Activated B cell treated with CpG ODN at 0.5 μM for 24 hours (primary cell): ENCODE data around the gene ADARB2. TPM values are rescaled to one million over a fixed set of nuclear protein-coding genes. Genes with fewer than 3 reads are reported as not detected.

Experiments used
- ATAC-seq: fragments of 200-7000 bp; cut with Tn5 transposase; one replicate; pipeline ENCODE4 v1.10.0; 2021; ENCODE audit warnings: low read depth, mild to moderate bottlenecking, moderate library complexity
- CTCF ChIA-PET: fragments of 350-600 bp; sonication (Branson Sonifier 250); formaldehyde crosslinking; loops from one replicate; lab custom pipeline; 2021; ENCODE audit warnings: antibody characterized with exemption; lab: Charles Lee
- POLR2A ChIA-PET: fragments of 350-600 bp; sonication (Branson Sonifier 250); formaldehyde crosslinking; loops from one replicate; lab custom pipeline; 2021; ENCODE audit warnings: antibody characterized with exemption; lab: Charles Lee
- DNase-seq: peaks from one replicate; pipeline ENCODE4 v3.0.0; 2022
- H3K27ac Mint-ChIP-seq: one replicate; pipeline ENCODE4 v1.8.0; 2020; ENCODE audit warnings: mixed read lengths
- H3K27me3 Mint-ChIP-seq: one replicate; pipeline ENCODE4 v1.8.0; 2021; ENCODE audit warnings: mixed read lengths
- H3K36me3 Mint-ChIP-seq: one replicate; pipeline ENCODE4 v1.8.0; 2021; ENCODE audit warnings: low read depth, mixed read lengths
- H3K4me1 Mint-ChIP-seq: one replicate; pipeline ENCODE4 v1.8.0; 2021; ENCODE audit warnings: mixed read lengths
- H3K4me3 Mint-ChIP-seq: one replicate; pipeline ENCODE4 v1.8.0; 2020; ENCODE audit warnings: mild to moderate bottlenecking, mixed read lengths
- H3K9me3 Mint-ChIP-seq: one replicate; pipeline ENCODE4 v1.8.0; 2020; ENCODE audit warnings: mixed read lengths
- intact Hi-C: fragments of 100-400 bp; cut with micrococcal nuclease; formaldehyde crosslinking; loops from one replicate; pipeline ENCODE4 v1.15.1; 2024
- total RNA-seq: library from RNA; stranded (reverse); gene quantifications from 2 replicates; pipeline ENCODE4 v1.2.3, GENCODE V29; 2022
- TF ChIP-seq, protein P1 (sequence below): fragments of 200-600 bp; IDR thresholded peaks from one replicate; pipeline ENCODE4 v1.8.0; 2022; ENCODE audit warnings: antibody characterized with exemption, mild to moderate bottlenecking

The ADARB2 gene
- total RNA-seq, 1 donor from 2014 or later = 0.11 TPM

DNA sequence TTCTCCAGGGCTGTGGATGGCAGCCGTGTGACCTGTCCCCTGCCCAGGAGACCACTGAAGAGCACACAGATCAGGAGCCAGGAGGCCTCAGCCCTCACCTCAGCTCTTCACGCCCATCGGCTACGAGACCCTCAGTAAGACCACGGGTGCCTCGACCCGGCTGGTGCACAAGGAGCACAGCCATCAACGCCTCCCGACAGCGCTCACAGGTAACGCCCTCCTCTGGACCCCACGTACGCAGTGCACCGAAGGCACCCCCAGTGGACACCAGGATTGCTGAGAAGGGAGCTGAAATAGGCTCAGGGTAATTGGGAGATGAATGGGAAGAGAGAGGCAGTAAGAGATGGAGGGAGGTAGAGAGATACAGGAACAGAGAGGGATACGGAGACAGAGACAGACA, 389.8 kb downstream of the ADARB2 start:
- ATAC-seq = no peak
- no peaks in the 10 kb centered on the region for H3K9me3 Mint-ChIP-seq
- intact Hi-C loops = no loop called here
- DNase-seq = no peak
- H3K4me1 Mint-ChIP-seq = no peaks in the 10 kb centered on the region
- POLR2A ChIA-PET = no interaction called here
- TF ChIP-seq, protein P1, sequence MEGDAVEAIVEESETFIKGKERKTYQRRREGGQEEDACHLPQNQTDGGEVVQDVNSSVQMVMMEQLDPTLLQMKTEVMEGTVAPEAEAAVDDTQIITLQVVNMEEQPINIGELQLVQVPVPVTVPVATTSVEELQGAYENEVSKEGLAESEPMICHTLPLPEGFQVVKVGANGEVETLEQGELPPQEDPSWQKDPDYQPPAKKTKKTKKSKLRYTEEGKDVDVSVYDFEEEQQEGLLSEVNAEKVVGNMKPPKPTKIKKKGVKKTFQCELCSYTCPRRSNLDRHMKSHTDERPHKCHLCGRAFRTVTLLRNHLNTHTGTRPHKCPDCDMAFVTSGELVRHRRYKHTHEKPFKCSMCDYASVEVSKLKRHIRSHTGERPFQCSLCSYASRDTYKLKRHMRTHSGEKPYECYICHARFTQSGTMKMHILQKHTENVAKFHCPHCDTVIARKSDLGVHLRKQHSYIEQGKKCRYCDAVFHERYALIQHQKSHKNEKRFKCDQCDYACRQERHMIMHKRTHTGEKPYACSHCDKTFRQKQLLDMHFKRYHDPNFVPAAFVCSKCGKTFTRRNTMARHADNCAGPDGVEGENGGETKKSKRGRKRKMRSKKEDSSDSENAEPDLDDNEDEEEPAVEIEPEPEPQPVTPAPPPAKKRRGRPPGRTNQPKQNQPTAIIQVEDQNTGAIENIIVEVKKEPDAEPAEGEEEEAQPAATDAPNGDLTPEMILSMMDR = no peak
- no peaks in the 10 kb centered on the region for H3K36me3 Mint-ChIP-seq
- H3K27me3 Mint-ChIP-seq = no peaks in the 10 kb centered on the region
- CTCF ChIA-PET = no interaction called here
- no peak overlapping the region for H3K27ac Mint-ChIP-seq
- no peak overlapping the region for H3K4me3 Mint-ChIP-seq

DNA sequence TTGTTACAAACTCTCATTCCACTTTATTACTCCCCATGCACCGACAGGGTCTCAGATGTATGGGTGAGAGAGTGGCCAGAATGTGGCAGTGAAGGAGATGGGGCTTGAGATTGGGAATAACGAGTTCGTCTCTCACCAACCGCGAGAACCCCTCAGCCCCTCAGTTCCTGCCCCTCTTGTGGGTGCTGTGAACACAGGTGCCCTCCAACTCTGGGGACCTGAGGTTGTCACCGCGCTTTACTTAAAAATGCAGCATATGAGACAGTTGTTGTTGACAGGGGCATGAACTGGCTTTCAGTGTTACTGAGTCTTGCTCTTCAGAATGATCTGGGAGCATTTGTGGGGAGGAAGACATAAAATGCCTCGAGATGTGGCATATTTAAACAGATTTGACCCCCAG, 391.1 kb downstream of the ADARB2 start:
- no peaks in the 10 kb centered on the region for H3K27me3 Mint-ChIP-seq
- ChIA-PET CTCF (no interaction called here), POLR2A (no interaction called here)
- H3K9me3 Mint-ChIP-seq = no peaks in the 10 kb centered on the region
- no peak for ATAC-seq
- no peak overlapping the region for H3K4me3 Mint-ChIP-seq
- H3K36me3 Mint-ChIP-seq = no peaks in the 10 kb centered on the region
- DNase-seq = no peak
- H3K4me1 Mint-ChIP-seq = no peaks in the 10 kb centered on the region
- TF ChIP-seq, protein P1 = no peak
- H3K27ac Mint-ChIP-seq = no peak overlapping the region
- intact Hi-C loops = no loop called here

DNA sequence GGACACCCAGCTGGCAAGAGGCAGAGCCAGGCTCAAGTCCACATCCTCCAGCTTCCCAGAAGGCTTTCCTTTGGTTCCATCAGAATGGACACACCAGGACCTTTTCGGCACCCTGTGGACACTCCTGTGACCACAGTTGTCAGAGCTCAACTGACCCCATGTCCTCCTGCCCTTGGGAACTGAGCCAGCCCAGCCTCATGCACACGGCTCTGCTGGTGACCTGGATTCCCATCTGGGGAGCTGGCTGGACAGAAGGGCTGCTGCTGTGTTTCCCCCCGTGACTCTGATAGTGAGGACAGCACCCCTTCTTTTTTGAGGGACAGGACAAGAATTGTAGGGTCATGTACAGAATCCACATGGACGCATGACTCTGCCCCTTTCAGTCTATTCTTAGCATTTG, 392.0 kb downstream of the ADARB2 start:
- no peak overlapping the region for H3K27ac Mint-ChIP-seq
- no peak overlapping the region for H3K4me3 Mint-ChIP-seq
- no peaks in the 10 kb centered on the region for H3K9me3 Mint-ChIP-seq
- H3K4me1 Mint-ChIP-seq = no peaks in the 10 kb centered on the region
- DNase-seq (no peak), ATAC-seq (no peak)
- intact Hi-C loops = no loop called here
- H3K27me3 Mint-ChIP-seq = no peaks in the 10 kb centered on the region
- no peaks in the 10 kb centered on the region for H3K36me3 Mint-ChIP-seq
- ChIA-PET CTCF (no interaction called here), POLR2A (no interaction called here)
- TF ChIP-seq, protein P1 = no peak

DNA sequence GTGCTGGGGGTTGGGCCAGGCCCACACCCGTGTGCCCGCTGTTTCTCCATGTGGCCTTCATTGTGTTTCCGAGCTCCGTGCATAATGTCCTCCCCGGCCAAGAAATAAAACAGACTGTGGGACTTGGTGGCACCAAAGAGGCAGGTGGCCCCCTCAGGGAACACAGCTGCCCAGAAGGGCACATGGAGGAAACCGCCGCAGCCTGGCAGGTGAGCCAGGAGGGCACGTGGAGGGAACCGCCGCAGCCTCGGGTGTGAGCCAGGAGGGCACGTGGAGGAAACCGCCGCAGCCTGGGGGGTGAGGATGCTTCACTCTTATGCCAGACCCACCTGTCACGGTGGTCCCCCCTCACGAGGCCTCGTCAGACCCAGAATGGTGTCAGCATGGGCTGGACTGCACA, 392.5 kb downstream of the ADARB2 start:
- intact Hi-C loops = no loop called here
- Mint-ChIP-seq H3K4me3 (no peak overlapping the region), H3K27me3 (no peaks in the 10 kb centered on the region), H3K4me1 (no peaks in the 10 kb centered on the region), H3K27ac (no peak overlapping the region), H3K36me3 (no peaks in the 10 kb centered on the region), H3K9me3 (no peaks in the 10 kb centered on the region)
- ChIA-PET CTCF (no interaction called here), POLR2A (no interaction called here)
- TF ChIP-seq, protein P1 = no peak
- ATAC-seq = no peak
- DNase-seq = no peak

DNA sequence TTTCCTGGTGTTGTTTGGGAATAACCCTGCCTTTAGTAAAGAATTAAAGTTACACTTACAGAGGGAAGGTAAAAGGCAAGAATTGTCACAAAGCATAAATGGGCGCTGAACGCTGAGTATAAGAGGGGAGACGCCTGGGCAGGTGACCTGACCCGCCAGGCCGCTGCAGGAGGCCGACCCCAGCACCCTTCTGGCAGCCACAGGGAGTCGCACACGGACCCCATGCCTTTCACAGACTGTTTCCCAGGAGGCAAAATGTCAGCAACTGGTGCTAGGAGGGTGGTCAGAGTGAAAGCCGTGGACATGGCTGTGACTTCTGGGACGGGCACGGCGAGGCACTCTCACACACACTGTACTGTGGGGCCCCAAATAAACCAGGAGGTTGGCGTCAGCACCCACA, 392.9 kb downstream of the ADARB2 start:
- POLR2A ChIA-PET = no interaction called here
- no peak for ATAC-seq
- intact Hi-C loops = no loop called here

More for the DNA sequence above, 392.9 kb downstream of the ADARB2 start:
- H3K36me3 Mint-ChIP-seq = no peaks in the 10 kb centered on the region
- H3K4me1 Mint-ChIP-seq = no peaks in the 10 kb centered on the region
- CTCF ChIA-PET = no interaction called here
- H3K9me3 Mint-ChIP-seq = no peaks in the 10 kb centered on the region
- TF ChIP-seq, protein P1 = no peak
- H3K4me3 Mint-ChIP-seq = no peak overlapping the region
- H3K27me3 Mint-ChIP-seq = no peaks in the 10 kb centered on the region
- no peak overlapping the region for H3K27ac Mint-ChIP-seq
- DNase-seq = no peak
